ENCODE results near the gene LRRC70.
"Not testable (repeated sequence)": the region's sequence is repeated elsewhere in the genome, so short reads cannot be mapped to it uniquely, and the experiment has no call there.

The LRRC70 gene

DNA sequence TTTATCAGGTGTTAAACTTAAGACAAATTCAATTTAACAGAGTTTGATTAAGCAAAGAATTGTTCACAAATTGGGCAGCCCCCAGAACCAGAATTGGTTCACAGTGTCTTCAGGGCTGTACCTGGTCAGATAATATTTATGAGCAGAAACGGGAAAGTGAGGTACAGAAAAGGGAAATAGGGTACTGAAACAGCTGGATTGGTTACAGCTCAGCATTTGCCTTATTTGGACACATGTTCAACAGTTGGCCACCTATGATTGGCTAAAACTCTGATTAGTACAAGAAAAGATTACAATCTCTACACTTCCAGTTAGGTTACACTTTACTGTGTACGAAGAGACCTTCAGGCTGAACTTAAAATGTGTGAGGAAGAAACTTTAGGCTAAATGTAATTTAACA, 18.7 kb downstream of the LRRC70 start:
- DNase-seq (ENCODE audit: low read depth), result no peak
- no peak overlapping the region for H3K4me3 ChIP-seq (ENCODE audit: low read depth, low read length)

DNA sequence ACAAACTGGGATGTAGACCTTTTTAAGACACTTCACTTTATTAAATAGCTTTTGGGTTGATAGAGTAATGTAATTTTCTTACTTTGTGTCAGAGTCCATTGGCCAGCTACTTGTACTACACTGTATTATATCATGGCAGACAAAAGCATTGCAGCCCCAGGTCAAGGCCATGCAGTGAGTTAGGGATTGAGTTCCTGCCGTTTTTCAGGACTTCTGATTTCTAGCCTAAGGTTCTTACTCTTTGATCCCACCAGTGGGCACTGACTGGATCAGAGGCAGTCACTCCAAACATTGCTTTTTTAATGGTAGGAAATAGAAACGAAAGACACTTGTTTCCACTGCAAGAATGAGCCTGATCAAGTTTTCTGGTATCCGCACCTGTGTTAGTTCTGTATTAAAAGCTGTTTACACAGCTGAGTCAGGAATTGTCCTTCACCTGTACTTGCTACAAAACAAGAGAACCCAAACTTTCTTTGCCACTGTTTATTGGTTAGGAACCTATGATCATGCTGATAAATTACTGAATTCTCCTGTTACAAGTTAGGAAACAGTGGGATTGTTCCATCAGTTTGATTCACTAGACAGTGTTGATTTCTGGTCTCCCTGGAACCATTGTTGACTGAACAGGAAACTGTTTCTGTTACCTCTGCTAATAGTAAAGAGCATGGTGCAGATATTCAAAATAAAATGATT, 22.1 kb downstream of the LRRC70 start:
- no peak for DNase-seq (ENCODE audit: low read depth)

DNA sequence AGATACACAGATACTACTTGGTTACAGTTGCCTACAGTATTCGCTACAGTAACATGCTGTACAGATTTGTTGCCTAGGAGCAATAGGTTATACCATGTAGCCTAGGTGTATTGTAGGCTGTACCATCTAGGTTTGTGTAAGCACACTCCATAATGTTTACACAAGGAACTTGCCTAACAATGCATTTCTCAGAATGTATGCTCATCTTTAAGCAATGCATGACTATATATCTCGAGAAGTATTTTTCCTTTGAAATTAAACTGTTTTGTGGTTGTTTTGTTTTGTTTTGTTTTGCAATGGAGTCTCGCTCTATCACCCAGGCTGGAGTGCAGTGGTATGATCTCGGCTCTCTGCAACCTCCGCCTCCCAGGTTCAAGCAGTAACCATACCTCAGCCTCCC, 25.3 kb downstream of the LRRC70 start:
- H3K4me3 ChIP-seq (ENCODE audit: low read depth, low read length), result no peak overlapping the region
- no peak for DNase-seq (ENCODE audit: low read depth)

More for the DNA sequence above, 22.1 kb downstream of the LRRC70 start:
- no peak overlapping the region for H3K4me3 ChIP-seq (ENCODE audit: low read depth, low read length)

DNA sequence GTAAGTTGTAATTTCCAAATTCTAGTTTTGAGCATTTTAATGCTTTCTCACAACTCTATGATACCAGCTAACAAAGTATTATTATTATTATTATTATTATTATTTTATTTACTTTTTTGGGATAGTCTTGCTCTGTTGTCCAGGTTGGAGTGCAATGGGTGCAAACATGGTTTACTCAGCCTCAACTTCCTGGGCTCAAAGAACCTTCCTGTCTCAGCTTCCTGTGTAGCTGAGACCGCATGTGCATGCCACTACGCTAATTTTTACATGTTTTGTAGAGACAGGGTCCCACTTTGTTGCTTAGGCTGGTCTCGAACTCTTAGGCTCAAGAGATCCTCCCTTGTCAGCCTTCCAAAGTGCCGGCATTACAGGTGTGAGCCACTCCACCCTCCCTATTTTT, 27.0 kb downstream of the LRRC70 start:
- no peak overlapping the region for H3K4me3 ChIP-seq (ENCODE audit: low read depth, low read length)
- no peak for DNase-seq (ENCODE audit: low read depth)

DNA sequence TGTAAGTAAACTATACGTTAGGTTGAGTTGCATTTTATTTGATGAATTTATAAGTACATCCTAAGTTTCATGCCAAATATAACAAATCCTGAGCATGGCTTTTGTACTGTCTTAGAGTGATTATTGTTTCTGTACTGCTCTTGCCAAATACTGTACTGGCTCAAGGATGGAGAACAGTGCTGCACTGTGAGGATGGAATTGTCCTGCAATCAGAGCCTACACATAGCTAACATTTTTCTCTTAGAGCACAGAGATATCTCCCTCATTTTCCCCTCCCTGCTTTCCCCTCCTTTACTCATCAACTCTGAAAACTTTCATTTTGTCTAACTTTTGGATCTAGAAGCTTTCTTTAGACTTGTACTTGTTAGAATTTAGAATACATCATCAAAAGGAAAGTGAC, 28.3 kb downstream of the LRRC70 start:
- no peak overlapping the region for H3K4me3 ChIP-seq (ENCODE audit: low read depth, low read length)
- DNase-seq (ENCODE audit: low read depth), result no peak

- no peak for DNase-seq (ENCODE audit: low read depth)
- no peak overlapping the region for H3K4me3 ChIP-seq (ENCODE audit: low read depth, low read length)
Observed at GRCh38 chr5:62607615-62608014, 29.0 kb downstream of the LRRC70 start.

DNA sequence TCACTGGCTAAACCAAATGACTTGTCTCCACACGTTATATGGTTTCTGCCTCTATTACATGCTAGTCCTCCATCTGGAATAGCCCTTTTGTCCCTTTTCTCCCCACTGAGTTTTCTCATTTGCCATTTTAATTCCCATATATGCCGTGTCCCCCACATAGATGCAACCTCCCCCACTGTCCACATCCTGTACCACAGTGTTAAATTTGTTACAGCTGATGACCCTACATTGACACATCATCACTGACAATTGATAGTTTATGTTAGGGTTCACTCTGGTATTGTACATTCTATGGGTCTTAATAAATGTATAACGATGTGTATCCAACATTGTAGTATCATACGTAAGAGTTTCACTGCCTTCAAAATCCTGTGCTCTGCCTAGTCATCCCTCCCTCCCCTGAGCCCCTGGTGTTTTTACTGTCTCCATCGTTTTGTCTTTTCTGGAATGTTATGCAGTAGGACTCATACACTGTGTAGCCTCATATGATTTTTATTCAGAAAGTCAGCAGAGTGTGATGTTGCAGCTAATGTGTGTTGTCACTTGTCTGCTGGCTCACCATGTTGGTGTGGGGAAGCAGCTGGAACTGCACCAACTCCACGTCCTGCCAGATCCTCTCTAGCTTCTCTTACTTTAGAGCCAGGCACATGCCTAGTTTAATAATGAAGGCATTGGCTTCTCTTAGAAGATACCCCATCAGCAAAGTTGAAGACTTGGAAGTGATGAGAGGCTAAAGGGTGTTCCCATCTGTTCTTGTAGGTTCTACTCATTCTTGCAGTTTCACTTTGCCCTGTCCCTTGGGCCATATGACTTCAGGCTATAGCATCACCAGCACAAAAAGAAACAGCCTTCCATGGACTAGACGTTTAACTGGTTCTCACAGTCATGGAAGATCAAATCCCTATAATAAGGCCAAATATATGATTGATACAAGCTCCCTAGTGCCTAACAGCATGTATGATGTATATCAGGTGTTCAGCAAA, 30.2 kb downstream of the LRRC70 start:
- no peak for DNase-seq (ENCODE audit: low read depth)

GRCh38 chr5:62614355-62614754, 35.7 kb downstream of the LRRC70 start:
- no peak for DNase-seq (ENCODE audit: low read depth)
- no peak overlapping the region for H3K4me3 ChIP-seq (ENCODE audit: low read depth, low read length)

More for the DNA sequence above, 30.2 kb downstream of the LRRC70 start:
- H3K4me3 ChIP-seq (ENCODE audit: low read depth, low read length), result no peak overlapping the region

DNA sequence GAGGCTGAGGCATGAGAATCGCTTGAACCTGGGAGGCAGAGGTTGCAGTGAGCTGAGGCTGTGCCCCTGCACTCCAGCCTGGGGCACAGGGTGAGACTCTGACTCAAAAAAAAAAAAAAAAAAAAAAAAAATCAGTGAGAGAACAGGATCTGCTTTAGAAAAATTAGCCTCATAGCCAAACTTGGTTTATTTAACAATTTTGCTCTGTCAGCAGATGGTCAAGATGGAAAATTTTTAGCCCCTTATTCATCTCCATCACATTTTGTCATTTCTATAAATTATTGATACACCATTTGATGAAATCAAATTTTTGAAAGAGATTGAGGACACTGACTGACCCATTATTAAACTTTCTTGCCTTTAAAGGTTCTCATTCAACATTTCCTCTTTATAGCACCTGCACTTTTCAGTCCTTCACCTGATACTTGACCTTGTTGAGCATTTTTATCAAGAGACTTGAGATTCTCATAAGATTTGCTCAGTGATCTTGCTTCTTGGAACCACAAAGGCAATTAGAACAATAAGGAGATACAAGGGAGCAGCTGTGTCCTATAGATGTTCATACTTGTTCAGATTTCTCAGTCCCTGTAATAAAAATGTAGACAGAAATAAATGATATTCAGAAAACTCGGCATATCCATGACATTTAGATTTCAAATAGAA, 38.1 kb downstream of the LRRC70 start:
- H3K4me3 ChIP-seq (ENCODE audit: low read depth, low read length), result no peak overlapping the region
- DNase-seq (ENCODE audit: low read depth), result no peak

DNA sequence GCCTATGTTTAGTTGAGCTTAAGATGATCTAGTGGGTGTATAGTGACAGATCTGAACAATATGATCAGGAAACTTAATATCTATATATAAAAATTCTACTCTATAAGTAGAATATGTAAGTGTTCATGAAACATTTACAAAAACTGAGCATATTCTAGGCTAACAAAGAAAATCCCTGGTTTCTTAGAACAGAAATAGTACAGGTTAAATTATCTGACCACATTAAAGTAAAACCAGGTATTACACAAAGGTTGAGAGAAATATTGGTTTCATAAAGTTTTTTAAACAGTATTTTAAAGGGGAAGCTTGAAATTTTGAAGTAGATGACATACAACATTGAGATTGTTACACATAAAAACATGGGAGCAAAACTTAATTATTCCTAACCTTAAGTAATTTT, 39.3 kb downstream of the LRRC70 start:
- H3K4me3 ChIP-seq (ENCODE audit: low read depth, low read length), result no peak overlapping the region
- DNase-seq (ENCODE audit: low read depth), result no peak

DNA sequence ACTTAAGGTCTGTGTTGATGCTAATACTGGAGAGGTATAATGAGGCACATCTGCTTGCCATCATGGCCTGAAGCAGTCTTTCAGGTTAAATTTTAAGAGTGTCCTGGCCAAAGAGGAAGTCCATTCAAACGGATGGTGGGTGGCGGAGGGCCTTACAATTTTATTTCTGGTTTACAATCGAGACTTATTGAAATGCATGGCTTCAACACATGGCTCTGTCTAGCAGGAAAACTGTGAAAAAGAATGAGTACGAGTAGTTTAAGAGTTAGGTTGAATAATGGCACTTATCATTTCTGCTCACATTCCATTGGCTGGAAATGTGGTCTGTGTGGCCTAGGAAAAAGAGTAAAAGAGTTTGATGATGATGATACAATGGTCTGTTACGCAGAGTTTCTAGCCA, 42.1 kb downstream of the LRRC70 start:
- DNase-seq (ENCODE audit: low read depth), result no peak
- no peak overlapping the region for H3K4me3 ChIP-seq (ENCODE audit: low read depth, low read length)

- no peak overlapping the region for H3K4me3 ChIP-seq (ENCODE audit: low read depth, low read length)
Observed at GRCh38 chr5:62621280-62621679, 42.7 kb downstream of the LRRC70 start.

GRCh38 chr5:62623271-62623670, 44.7 kb downstream of the LRRC70 start:
- DNase-seq (ENCODE audit: low read depth), result no peak
- no peak overlapping the region for H3K4me3 ChIP-seq (ENCODE audit: low read depth, low read length)

More at GRCh38 chr5:62621280-62621679, 42.7 kb downstream of the LRRC70 start:
- no peak for DNase-seq (ENCODE audit: low read depth)

DNA sequence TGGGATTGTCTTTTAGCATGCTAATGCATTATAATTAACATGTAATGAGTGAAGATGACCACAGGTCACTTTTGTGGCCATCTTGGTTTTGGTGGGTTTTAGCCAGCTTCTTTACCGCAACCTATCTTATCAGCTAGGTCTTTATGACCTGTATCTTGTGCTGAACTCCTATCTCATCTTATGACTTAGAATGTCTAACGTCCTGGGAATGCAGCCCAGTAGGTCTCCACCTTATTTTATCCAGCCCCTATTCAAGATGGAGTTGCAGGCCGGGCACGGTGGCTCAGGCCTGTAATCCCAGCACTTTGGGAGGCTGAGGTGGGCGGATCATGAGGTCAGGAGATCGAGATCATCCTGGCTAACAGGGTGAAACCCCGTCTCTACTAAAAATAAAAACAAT, 45.8 kb downstream of the LRRC70 start:
- DNase-seq (ENCODE audit: low read depth); H3K4me3 ChIP-seq (ENCODE audit: low read depth, low read length): not testable (repeated sequence)

GRCh38 chr5:62626534-62626933, 47.9 kb downstream of the LRRC70 start:
- H3K4me3 ChIP-seq (ENCODE audit: low read depth, low read length), result no peak overlapping the region
- DNase-seq (ENCODE audit: low read depth), result no peak

GRCh38 chr5:62627121-62627520, 48.5 kb downstream of the LRRC70 start:
- no peak for DNase-seq (ENCODE audit: low read depth)
- no peak overlapping the region for H3K4me3 ChIP-seq (ENCODE audit: low read depth, low read length)

GRCh38 chr5:62627901-62628300, 49.3 kb downstream of the LRRC70 start:
- DNase-seq (ENCODE audit: low read depth), result no peak
- no peak overlapping the region for H3K4me3 ChIP-seq (ENCODE audit: low read depth, low read length)

Data from skeletal muscle cell (primary cell).